HEK293T (cell line): ENCODE data around the gene ENHO.

Experiments used
- CTCF ChIA-PET: fragments of 350-600 bp; formaldehyde crosslinking; extraction: SDS; loops from one replicate; lab custom pipeline; 2021; ENCODE audit warnings: antibody characterized with exemption, inconsistent platforms; lab: Yijun Ruan, JAX
- POLR2A ChIA-PET: fragments of 350-600 bp; formaldehyde crosslinking; extraction: SDS; loops from one replicate; lab custom pipeline; 2020; ENCODE audit warnings: antibody characterized with exemption, inconsistent platforms; lab: Yijun Ruan, JAX
- DNase-seq: peaks from one replicate; pipeline ENCODE4 v3.0.0; 2012; ENCODE audit warnings: mixed read lengths; ENCODE audit errors: extremely low spot score
- ARNT ChIP-seq: fragments of 450-650 bp; IDR thresholded peaks from 2 replicates; pipeline ENCODE4 v1.6.1; 2017; ENCODE audit warnings: mild to moderate bottlenecking
- BHLHE40 ChIP-seq: fragments of 450-650 bp; IDR thresholded peaks from 2 replicates; pipeline ENCODE4 v1.6.1; 2016; ENCODE audit warnings: mild to moderate bottlenecking, moderate library complexity, borderline replicate concordance
- CTBP1 ChIP-seq: fragments of 450-650 bp; IDR thresholded peaks from 2 replicates; pipeline ENCODE4 v1.6.1; 2016; ENCODE audit warnings: borderline replicate concordance
- ELF4 ChIP-seq: fragments of 450-650 bp; IDR thresholded peaks from 2 replicates; pipeline ENCODE4 v1.6.1; 2017; ENCODE audit warnings: antibody characterized with exemption
- FOXA1 ChIP-seq: fragments of 450-650 bp; IDR thresholded peaks from 2 replicates; pipeline ENCODE4 v1.6.1; 2016; ENCODE audit warnings: mild to moderate bottlenecking
- FOXK2 ChIP-seq: fragments of 450-650 bp; IDR thresholded peaks from 2 replicates; pipeline ENCODE4 v1.6.1; 2016; ENCODE audit warnings: mild to moderate bottlenecking
- FOXM1 ChIP-seq: fragments of 450-650 bp; IDR thresholded peaks from 2 replicates; pipeline ENCODE4 v1.6.1; 2017; ENCODE audit warnings: mild to moderate bottlenecking, borderline replicate concordance
- L3MBTL2 ChIP-seq: fragments of 450-650 bp; conservative IDR thresholded peaks from 2 replicates; pipeline ENCODE4 v1.6.1; 2016; ENCODE audit warnings: mild to moderate bottlenecking
- LEF1 ChIP-seq: fragments of 450-650 bp; IDR thresholded peaks from 2 replicates; pipeline ENCODE4 v1.6.1; 2017; ENCODE audit warnings: mild to moderate bottlenecking, borderline replicate concordance
- NFRKB ChIP-seq: fragments of 450-650 bp; IDR thresholded peaks from 2 replicates; pipeline ENCODE4 v1.6.1; 2016; ENCODE audit warnings: mild to moderate bottlenecking, moderate library complexity
- PKNOX1 ChIP-seq: fragments of 450-650 bp; IDR thresholded peaks from 2 replicates; pipeline ENCODE4 v1.6.1; 2016
- SP1 ChIP-seq: fragments of 450-650 bp; IDR thresholded peaks from 2 replicates; pipeline ENCODE4 v1.6.1; 2017
- SUZ12 ChIP-seq: fragments of 450-650 bp; IDR thresholded peaks from 2 replicates; pipeline ENCODE4 v1.6.1; 2016; ENCODE audit warnings: mild to moderate bottlenecking
- TARDBP ChIP-seq: fragments of 450-650 bp; IDR thresholded peaks from 2 replicates; pipeline ENCODE4 v1.6.1; 2016
- ZNF384 ChIP-seq: fragments of 450-650 bp; IDR thresholded peaks from 2 replicates; pipeline ENCODE4 v1.6.1; 2016

The ENHO gene

GRCh38 chr9:34477541-34477940 is 45.2 kb downstream of the ENHO start:
- no peak for DNase-seq
- TF ChIP-seq FOXK2 (no peak), FOXA1 (no peak), L3MBTL2 (no peak), SP1 (no peak), BHLHE40 (no peak), NFRKB (no peak), ELF4 (no peak), FOXM1 (no peak), ARNT (no peak), PKNOX1 (no peak), TARDBP (no peak), CTBP1 (no peak), SUZ12 (no peak), ZNF384 (no peak)
- ChIA-PET POLR2A (no interaction called here), CTCF (no interaction called here)

GRCh38 chr9:34475097-34475496 is 47.7 kb downstream of the ENHO start:
- no peak for TF ChIP-seq SP1
- TF ChIP-seq FOXK2, result no peak
- no peak for TF ChIP-seq NFRKB
- TF ChIP-seq PKNOX1, result no peak
- no peak for TF ChIP-seq TARDBP
- TF ChIP-seq CTBP1, result no peak
- TF ChIP-seq SUZ12, result no peak
- TF ChIP-seq ARNT, result no peak
- TF ChIP-seq FOXA1, result no peak
- TF ChIP-seq LEF1, result no peak
- TF ChIP-seq ELF4, result no peak
- TF ChIP-seq ZNF384, result no peak
- DNase-seq, result no peak
- POLR2A ChIA-PET, result no interaction called here
- CTCF ChIA-PET, result no interaction called here
